Retina (tissue), 1 donor: ENCODE results near the gene CC2D1A.
"Not testable (repeated sequence)": the region's sequence is repeated elsewhere in the genome, so short reads cannot be mapped to it uniquely, and the experiment has no call there.

Experiments used
- DNase-seq: peaks from one replicate; pipeline ENCODE4 v3.0.0-alpha.2; 2016

The CC2D1A gene

GRCh38 chr19:13965377-13965896 is 59.4 kb downstream of the CC2D1A start:
- no peak for DNase-seq

DNA sequence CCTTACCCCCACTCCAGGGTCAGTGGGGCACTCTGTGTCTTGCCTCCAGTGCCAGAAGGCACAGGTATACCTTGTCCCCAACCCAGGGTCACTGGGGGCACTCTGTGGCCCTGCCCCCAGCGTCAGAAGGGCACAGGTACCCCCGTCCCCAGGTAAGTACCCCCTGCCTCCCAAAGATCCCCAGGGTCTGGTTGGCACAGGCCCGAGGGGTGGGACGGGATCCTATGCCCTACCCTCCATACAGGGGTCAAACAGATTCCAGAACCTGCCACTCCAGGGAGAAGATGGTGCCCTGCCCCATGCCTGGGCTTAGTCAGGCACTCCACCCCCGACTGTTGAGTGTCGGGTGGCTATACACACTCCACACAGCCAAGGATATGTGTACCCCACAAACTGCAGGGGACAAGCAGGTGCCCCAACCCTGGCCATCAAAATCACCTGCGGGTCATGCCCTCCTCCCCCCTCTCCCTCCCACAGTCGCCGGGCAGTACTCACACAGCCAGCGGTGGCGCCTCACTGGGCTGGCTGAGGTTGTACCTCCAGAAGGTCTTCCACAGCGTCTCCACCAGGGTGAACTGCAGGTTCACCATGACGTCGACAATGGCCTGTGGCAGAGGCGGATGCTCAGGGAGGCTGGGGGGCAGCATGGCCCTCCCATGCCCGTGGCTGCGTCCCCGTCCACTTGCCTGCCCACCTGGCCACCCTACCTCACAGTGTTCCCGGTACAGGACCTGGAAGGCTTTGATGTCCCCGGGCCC is 60.1 kb downstream of the CC2D1A start:
- DNase-seq = no peak

DNA sequence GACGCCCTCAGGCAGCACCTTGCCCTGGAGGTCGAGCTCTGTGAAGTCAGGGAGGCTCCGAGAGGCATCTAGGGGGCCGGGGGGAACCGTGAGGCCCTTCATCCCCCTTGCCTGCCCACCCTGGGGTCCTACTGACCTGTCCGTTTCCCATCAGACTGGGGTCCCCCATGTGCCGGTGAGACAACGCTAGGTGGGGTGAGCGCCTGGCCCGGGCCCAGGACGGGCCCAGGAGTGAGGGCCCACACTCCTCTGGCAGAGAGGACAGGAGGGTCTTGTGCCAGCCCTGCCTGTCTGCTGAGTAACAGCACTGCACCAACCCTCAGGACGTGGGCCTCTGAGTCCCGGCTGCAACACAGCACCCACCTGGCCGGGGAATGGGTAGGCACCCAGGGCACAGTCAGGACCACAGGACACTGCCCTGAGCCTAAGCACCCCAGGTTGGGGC is 60.7 kb downstream of the CC2D1A start:
- no peak for DNase-seq

- not testable (repeated sequence) for DNase-seq
These were observed 61.2 kb downstream of the CC2D1A start for GRCh38 chr19:13967206-13967605.

GRCh38 chr19:13968383-13968935 is 62.5 kb downstream of the CC2D1A start:
- no peak for DNase-seq

GRCh38 chr19:13968999-13969398 is 63.0 kb downstream of the CC2D1A start:
- no peak for DNase-seq

GRCh38 chr19:13969897-13970296 is 63.9 kb downstream of the CC2D1A start:
- no peak for DNase-seq

- not testable (repeated sequence) for DNase-seq
These were observed 65.9 kb downstream of the CC2D1A start for GRCh38 chr19:13971868-13972267.

DNA sequence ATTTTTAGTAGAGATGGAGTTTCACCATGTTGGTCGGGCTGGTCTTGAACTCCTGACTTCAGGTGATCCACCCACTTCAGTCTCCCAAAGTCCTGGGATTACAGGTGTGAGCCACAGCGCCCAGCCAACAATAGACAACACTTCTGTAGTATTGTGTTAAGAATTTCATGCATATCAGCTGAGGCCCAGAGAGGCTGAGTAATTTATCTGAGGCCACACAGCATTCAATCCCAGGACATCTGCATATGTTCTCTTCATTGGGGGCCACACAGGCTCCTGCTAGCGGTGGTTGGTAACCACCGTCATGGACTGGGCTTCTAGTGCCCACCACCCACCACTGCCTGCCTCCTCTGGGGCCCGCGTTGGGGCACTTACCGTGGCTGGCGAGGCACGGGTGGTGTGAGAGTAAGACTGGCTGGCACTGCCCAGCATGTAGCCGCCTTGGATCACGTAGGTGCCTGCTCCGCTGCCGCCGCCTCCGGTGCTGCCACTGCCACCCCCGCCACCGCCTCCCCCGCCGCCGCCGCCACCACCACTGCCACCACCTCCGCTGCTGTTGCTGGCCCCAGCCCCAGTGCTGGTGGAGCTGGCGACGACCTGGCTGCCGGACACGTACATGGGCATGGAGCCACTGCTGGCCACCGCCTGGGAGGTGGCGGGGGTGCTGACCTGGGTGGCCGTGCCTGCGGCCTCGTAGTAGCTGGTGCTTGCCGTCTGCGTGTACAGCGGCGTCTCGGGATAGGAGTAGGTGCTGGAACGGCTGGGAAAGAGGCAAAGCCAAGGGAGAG is 66.6 kb downstream of the CC2D1A start:
- no peak for DNase-seq

DNA sequence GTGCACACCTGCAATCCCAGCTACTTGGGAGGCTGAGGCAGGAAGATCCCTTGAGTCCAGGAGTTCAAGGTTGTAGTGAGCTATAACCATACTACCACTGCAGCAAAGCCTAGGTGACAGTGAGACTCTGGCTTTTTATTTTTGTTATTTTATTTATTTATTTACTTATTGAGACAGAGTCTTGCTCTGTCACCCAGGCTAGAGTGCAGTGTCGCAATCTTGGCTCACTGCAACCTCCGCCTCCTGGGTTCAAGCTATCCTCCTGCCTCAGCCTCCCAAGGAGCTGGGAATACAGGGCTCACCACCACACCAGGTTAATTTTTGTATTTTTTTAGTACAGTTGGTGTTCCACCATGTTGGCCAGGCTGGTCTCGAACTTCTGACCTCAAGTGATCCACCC is 67.5 kb downstream of the CC2D1A start:
- not testable (repeated sequence) for DNase-seq

- peak; percentile 14 for DNase-seq
These were observed 68.1 kb downstream of the CC2D1A start for GRCh38 chr19:13974073-13974472.

- DNase-seq = no peak
These were observed 69.9 kb downstream of the CC2D1A start for GRCh38 chr19:13975870-13976269.

GRCh38 chr19:13976446-13976845 is 70.4 kb downstream of the CC2D1A start:
- no peak for DNase-seq

DNA sequence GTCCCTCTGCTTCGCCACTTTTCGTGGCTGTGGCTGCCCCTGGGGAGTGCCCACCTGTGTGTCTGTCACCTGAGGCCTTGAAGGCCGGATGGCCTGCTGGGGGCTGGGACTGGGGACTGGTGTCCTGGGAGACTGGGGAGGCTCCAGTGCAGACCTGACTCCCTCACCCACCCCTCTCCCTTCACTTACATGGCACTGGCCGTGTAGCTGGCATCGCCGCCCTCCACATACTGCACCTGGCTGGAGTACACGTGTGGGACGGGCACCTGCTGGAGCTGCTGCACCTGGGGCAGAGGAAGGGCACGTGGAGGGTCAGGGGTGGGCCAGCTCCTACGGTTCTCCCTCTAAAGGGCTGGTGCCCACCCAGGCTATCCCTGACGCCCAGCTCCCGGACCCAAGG is 71.8 kb downstream of the CC2D1A start:
- DNase-seq = no peak

DNA sequence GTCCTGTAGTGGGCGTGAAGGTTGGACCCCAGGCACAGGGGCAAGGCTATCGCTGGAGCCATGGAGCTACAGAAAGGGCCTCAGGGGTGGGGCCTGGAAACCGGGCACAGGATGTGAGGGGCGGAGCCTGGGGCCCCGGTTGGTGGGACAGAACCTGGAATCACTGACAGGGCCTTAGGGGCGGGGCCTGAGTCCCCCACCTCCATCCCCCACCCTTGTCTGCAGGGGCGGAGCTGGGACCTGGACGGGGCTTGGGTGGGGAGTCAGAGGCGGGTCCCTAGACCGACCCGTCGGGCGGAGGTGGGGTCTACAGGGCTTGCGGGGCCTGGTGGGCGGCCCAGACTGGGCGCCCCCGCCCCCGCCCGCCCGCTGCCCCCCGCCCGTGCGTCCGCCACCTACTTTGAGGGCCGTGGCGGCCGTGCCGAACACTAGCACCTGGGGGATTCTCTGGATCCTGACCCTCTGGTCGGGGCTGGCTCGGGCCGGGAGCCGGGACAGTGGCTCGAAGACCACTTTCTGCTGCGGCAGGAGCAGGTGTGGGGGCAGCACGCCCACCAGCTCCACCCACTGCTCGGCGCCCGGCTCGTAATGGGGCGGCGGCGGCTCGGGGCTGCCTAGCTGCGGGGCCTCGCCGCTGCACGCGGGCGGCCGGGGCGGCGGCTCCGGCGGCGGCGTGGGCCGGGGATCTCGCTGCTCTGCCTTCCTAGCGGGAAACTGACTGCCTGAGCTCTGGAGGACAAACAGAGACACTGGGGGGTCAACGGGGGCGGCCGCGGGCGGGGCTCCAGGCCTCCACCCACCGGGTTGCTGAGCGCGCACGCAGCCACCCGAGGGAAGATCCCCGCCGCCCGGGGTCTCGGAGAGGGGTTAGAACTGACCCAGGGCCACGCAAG is 72.6 kb downstream of the CC2D1A start:
- DNase-seq = peak; percentile 55

GRCh38 chr19:13979244-13979615 is 73.2 kb downstream of the CC2D1A start:
- peak; percentile 53 for DNase-seq

GRCh38 chr19:13979686-13980085 is 73.7 kb downstream of the CC2D1A start:
- no peak for DNase-seq

DNA sequence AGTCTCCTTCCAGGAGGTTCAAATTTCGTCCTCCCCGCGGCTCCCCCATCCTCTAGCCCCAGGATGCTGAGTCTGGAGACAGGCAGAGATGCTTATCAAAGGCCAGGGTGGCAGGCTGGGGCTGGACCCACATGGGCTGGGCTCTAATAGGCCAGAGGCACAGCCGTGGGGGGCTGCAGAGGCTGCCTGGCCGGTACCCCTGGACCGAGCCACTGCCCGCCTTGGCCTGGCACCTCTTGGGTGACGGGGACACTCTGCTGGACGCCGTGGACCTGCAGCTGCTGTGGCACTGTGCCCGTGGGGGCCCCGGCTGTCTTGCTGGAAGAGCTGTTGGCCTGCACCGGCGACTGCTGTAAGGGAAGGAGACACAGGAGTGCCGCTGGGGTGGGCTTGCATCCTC is 74.3 kb downstream of the CC2D1A start:
- DNase-seq = no peak
